Activated T-helper 1 cell treated with anti-CD3 and anti-CD28 coated beads, Interleukin-2, amount 50 U/mL, for 16 hours (primary cell): ENCODE measurements around the gene ATP6V1A.

Source experiments
- DNase-seq, 2 donors: peaks; one replicate each; pipeline ENCODE4 v3.0.0-alpha.2; 2020; ENCODE audit warnings: low read depth in 1 of 2, low spot score in 1 of 2

ATP6V1A gene

GRCh38 chr3:113745756-113746547 is 883 bp upstream of the ATP6V1A start, which contains the start of gene NAA50:
Gene NAA50 (minus strand): TSS chr3:113746249. CDS start chr3:113745949, 300 bp downstream.
- DNase-seq, result peak; percentile 90 to 91

GRCh38 chr3:113747283-113748046 is 630 bp downstream of the ATP6V1A start:
- DNase-seq, result no peak

- no peak for DNase-seq
Measured at GRCh38 chr3:113751141-113751540, 4.3 kb downstream of the ATP6V1A start.

GRCh38 chr3:113753376-113753985 is 6.6 kb downstream of the ATP6V1A start:
- DNase-seq, result no peak

- DNase-seq, result no peak
Measured at GRCh38 chr3:113754494-113755159, 7.8 kb downstream of the ATP6V1A start.

- DNase-seq, result no peak
Measured at GRCh38 chr3:113758389-113759024, 11.7 kb downstream of the ATP6V1A start.

- DNase-seq, result no peak
Measured at GRCh38 chr3:113764698-113765097, 17.9 kb downstream of the ATP6V1A start.

GRCh38 chr3:113769551-113769950 is 22.7 kb downstream of the ATP6V1A start:
- no peak for DNase-seq

GRCh38 chr3:113771993-113772392 is 25.2 kb downstream of the ATP6V1A start:
- no peak for DNase-seq

GRCh38 chr3:113773381-113773780 is 26.5 kb downstream of the ATP6V1A start:
- DNase-seq, result no peak

GRCh38 chr3:113775516-113775915 is 28.7 kb downstream of the ATP6V1A start:
- no peak for DNase-seq

GRCh38 chr3:113776564-113776963 is 29.7 kb downstream of the ATP6V1A start:
- no peak for DNase-seq

GRCh38 chr3:113783463-113783862 is 36.6 kb downstream of the ATP6V1A start:
- no peak for DNase-seq

- no peak for DNase-seq
Measured at GRCh38 chr3:113783980-113784379, 37.1 kb downstream of the ATP6V1A start.

- DNase-seq, result no peak
Measured at GRCh38 chr3:113791381-113791780, 44.5 kb downstream of the ATP6V1A start.

GRCh38 chr3:113794526-113794925 is 47.7 kb downstream of the ATP6V1A start:
- DNase-seq, result no peak

- no peak for DNase-seq
Measured at GRCh38 chr3:113795693-113796092, 48.9 kb downstream of the ATP6V1A start.

GRCh38 chr3:113802795-113803455 is 56.1 kb downstream of the ATP6V1A start:
- no peak for DNase-seq

GRCh38 chr3:113804661-113805060 is 57.8 kb downstream of the ATP6V1A start:
- DNase-seq, result no peak

- DNase-seq, result no peak
Measured at GRCh38 chr3:113805249-113805648, 58.4 kb downstream of the ATP6V1A start.
